DMS53 (cell line): Measurements from ENCODE around the gene RFX2.
"Not testable (repeated sequence)": the region's sequence is repeated elsewhere in the genome, so short reads cannot be mapped to it uniquely, and the experiment has no call there.

Experiments used
- DNase-seq: peaks from one replicate; lab custom pipeline; 2025; lab: John Stamatoyannopoulos, UW

RFX2 gene

GRCh38 chr19:6012426-6013170 lies 97.7 kb downstream of the RFX2 start:
- no peak for DNase-seq

GRCh38 chr19:6011794-6012193 lies 98.5 kb downstream of the RFX2 start:
- DNase-seq, result no peak

GRCh38 chr19:6011206-6011605 lies 99.1 kb downstream of the RFX2 start:
- no peak for DNase-seq

- DNase-seq, result no peak
Measured at GRCh38 chr19:6010107-6010506, 100.2 kb downstream of the RFX2 start.

GRCh38 chr19:6007866-6008265 lies 102.4 kb downstream of the RFX2 start:
- DNase-seq, result no peak

- DNase-seq, result no peak
Measured at GRCh38 chr19:6006896-6007295, 103.4 kb downstream of the RFX2 start.

GRCh38 chr19:6006070-6006446 lies 104.2 kb downstream of the RFX2 start:
- DNase-seq, result not testable (repeated sequence)

- no peak for DNase-seq
Measured at GRCh38 chr19:6005321-6006069, 104.8 kb downstream of the RFX2 start.

GRCh38 chr19:6003976-6004375 lies 106.3 kb downstream of the RFX2 start:
- no peak for DNase-seq

- no peak for DNase-seq
Measured at GRCh38 chr19:6002591-6002990, 107.7 kb downstream of the RFX2 start.

- DNase-seq, result no peak
Measured at GRCh38 chr19:6000228-6000847, 110.0 kb downstream of the RFX2 start.

- DNase-seq, result no peak
Measured at GRCh38 chr19:5999693-6000092, 110.6 kb downstream of the RFX2 start.

GRCh38 chr19:5997371-5997770 lies 112.9 kb downstream of the RFX2 start:
- DNase-seq, result peak; percentile 23

- no peak for DNase-seq
Measured at GRCh38 chr19:5996623-5997320, 113.5 kb downstream of the RFX2 start.

- DNase-seq, result no peak
Measured at GRCh38 chr19:5996102-5996501, 114.2 kb downstream of the RFX2 start.

- DNase-seq, result no peak
Measured at GRCh38 chr19:5995606-5996005, 114.7 kb downstream of the RFX2 start.

- peak; percentile 42 for DNase-seq
Measured at GRCh38 chr19:5994405-5995165, 115.7 kb downstream of the RFX2 start.

- peak; percentile 42 for DNase-seq
Measured at GRCh38 chr19:5993648-5994358, 116.5 kb downstream of the RFX2 start.

GRCh38 chr19:5993201-5993600 lies 117.1 kb downstream of the RFX2 start:
- no peak for DNase-seq

GRCh38 chr19:5992756-5993155 lies 117.5 kb downstream of the RFX2 start:
- DNase-seq, result no peak

- no peak for DNase-seq
Measured at GRCh38 chr19:5991244-5991838, 119.0 kb downstream of the RFX2 start.
